A673 (cell line): ENCODE results near the gene IFI16.

Experiments
- CTCF ChIP-seq: fragments of 300-800, 200-600 bp; sonication (generic); conservative IDR thresholded peaks from 2 replicates; pipeline ENCODE4 v1.5.1; 2017; ENCODE audit warnings: low read depth, mild to moderate bottlenecking, antibody characterized with exemption, low read length, moderate library complexity, mixed read lengths
- EZH2 ChIP-seq: fragments of 200-600 bp; sonication (generic); IDR thresholded peaks from 2 replicates; pipeline ENCODE4 v1.6.1; 2017; ENCODE audit warnings: borderline replicate concordance, low read depth, mild to moderate bottlenecking, mixed read lengths, antibody characterized with exemption, low read length; ENCODE audit not compliant: poor library complexity, severe bottlenecking

- TF ChIP-seq CTCF (no peak), EZH2 (no peak)
These were observed 26.5 kb upstream of the IFI16 start for GRCh38 chr1:158983235-158983634.
